Activated naive CD8-positive, alpha-beta T cell treated with anti-CD3 and anti-CD28 coated beads, Interleukin-2, amount 10 ng/mL, durations not matched to agents 7 days and 5 days (primary cell): ENCODE measurements around the gene IGF2R. TPM values are rescaled to one million over a fixed set of nuclear protein-coding genes. Genes with fewer than 3 reads are reported as not detected.
"Not testable (repeated sequence)": the region's sequence is repeated elsewhere in the genome, so short reads cannot be mapped to it uniquely, and the experiment has no call there.

Source experiments
- ATAC-seq: fragments of 150-1000 bp; cut with Tn5 transposase; one replicate; pipeline ENCODE4 v1.10.0; 2021; ENCODE audit warnings: low read depth, moderate library complexity
- POLR2A ChIA-PET: fragments of 350-600 bp; sonication (Branson Sonifier 250); formaldehyde crosslinking; loops from one replicate; lab custom pipeline; 2021; ENCODE audit warnings: antibody characterized with exemption; lab: Charles Lee
- DNase-seq: peaks from one replicate; pipeline ENCODE4 v3.0.0; 2021
- H3K27ac Mint-ChIP-seq: one replicate; pipeline ENCODE4 v1.8.0; 2022; ENCODE audit warnings: mild to moderate bottlenecking, mixed read lengths
- H3K27me3 Mint-ChIP-seq: one replicate; pipeline ENCODE4 v1.8.0; 2022; ENCODE audit warnings: mild to moderate bottlenecking, moderate library complexity, mixed read lengths
- H3K36me3 Mint-ChIP-seq: one replicate; pipeline ENCODE4 v1.8.0; 2021; ENCODE audit warnings: mild to moderate bottlenecking, mixed read lengths
- H3K4me1 Mint-ChIP-seq: one replicate; pipeline ENCODE4 v1.8.0; 2021; ENCODE audit warnings: mixed read lengths
- H3K4me3 Mint-ChIP-seq: one replicate; pipeline ENCODE4 v1.8.0; 2022; ENCODE audit warnings: mild to moderate bottlenecking, moderate library complexity, mixed read lengths
- H3K9me3 Mint-ChIP-seq: one replicate; pipeline ENCODE4 v1.8.0; 2021; ENCODE audit warnings: mixed read lengths
- total RNA-seq, 2 experiments: library from RNA; stranded (reverse); gene quantifications; one replicate each; pipeline ENCODE4 v1.2.3, GENCODE V29; 2021

The IGF2R gene
- total RNA-seq, 2 experiments from 2014 or later = 75.0 to 77.7 TPM

DNA sequence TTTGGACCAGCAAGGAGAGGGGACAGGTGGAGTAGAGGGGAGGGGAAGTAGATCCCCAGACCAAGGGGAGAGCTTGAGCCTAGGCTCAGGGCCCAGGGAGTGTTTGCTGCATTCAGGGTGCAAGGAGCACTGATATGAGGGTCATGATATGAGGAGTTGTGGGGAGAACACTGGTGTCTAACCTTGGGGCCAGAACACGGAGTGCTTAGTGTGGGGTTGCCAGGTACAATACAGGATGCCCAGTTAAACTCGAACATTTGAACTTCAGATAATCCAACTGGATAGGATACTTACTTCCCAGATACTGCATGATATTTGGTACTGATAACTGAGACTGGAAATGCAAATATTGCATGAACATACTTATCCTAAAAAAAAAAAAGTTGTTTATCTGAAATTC, 155.1 kb downstream of the IGF2R start:
- POLR2A ChIA-PET = no interaction called here
- Mint-ChIP-seq H3K9me3 (no peaks in the 10 kb centered on the region), H3K4me3 (no peak overlapping the region), H3K27me3 (no peaks in the 10 kb centered on the region), H3K36me3 (peaks cover 3% of the 10 kb centered on the region), H3K27ac (no peak overlapping the region), H3K4me1 (no peaks in the 10 kb centered on the region)
- ATAC-seq (no peak), DNase-seq (no peak)

DNA sequence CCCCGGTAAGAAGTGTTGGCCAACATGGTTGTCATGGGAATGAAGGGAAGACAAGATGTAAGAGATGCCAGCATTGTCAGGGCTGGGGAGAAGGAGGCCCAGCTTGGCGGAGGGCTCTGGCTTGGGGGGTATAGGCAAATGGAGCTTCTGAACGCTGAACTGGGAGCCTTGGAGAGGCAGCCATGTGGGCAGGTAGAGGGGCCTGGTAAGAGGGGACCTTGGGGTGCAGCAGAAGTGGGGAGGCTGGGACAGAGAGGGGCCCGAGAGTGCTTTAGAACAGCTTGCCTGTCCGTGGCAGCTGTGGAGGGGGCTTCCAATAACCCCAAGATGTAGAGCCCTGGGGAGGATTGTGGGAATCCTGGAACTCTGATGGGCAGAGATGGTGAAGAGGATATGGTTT, 155.7 kb downstream of the IGF2R start:
- Mint-ChIP-seq H3K4me3 (no peak overlapping the region), H3K9me3 (no peaks in the 10 kb centered on the region), H3K27me3 (no peaks in the 10 kb centered on the region), H3K36me3 (peaks cover under 1% of the 10 kb centered on the region), H3K4me1 (no peaks in the 10 kb centered on the region), H3K27ac (no peak overlapping the region)
- ATAC-seq = no peak
- POLR2A ChIA-PET = no interaction called here
- DNase-seq = no peak

DNA sequence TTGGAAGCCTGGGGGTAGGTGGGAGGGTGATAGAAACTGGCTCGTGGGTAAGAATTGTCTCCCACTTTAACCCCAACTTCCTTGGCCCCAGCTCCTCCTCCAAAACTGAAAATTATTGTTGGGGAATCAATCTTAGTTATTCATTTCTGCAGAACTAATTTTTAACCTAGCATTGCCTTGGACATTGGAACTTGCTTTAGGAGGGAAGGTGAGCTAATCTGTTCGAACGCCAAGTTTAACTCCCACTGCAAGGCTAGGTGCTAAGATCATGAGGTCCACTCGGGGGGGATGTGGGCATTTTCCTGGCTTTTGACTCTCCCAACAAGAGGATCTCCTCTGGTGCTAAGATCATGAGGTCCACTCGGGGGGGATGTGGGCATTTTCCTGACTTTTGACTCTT, 156.2 kb downstream of the IGF2R start:
- DNase-seq, POLR2A ChIA-PET, H3K36me3 Mint-ChIP-seq, H3K4me3 Mint-ChIP-seq, ATAC-seq, H3K27ac Mint-ChIP-seq, H3K4me1 Mint-ChIP-seq, H3K9me3 Mint-ChIP-seq, H3K27me3 Mint-ChIP-seq: not testable (repeated sequence)

DNA sequence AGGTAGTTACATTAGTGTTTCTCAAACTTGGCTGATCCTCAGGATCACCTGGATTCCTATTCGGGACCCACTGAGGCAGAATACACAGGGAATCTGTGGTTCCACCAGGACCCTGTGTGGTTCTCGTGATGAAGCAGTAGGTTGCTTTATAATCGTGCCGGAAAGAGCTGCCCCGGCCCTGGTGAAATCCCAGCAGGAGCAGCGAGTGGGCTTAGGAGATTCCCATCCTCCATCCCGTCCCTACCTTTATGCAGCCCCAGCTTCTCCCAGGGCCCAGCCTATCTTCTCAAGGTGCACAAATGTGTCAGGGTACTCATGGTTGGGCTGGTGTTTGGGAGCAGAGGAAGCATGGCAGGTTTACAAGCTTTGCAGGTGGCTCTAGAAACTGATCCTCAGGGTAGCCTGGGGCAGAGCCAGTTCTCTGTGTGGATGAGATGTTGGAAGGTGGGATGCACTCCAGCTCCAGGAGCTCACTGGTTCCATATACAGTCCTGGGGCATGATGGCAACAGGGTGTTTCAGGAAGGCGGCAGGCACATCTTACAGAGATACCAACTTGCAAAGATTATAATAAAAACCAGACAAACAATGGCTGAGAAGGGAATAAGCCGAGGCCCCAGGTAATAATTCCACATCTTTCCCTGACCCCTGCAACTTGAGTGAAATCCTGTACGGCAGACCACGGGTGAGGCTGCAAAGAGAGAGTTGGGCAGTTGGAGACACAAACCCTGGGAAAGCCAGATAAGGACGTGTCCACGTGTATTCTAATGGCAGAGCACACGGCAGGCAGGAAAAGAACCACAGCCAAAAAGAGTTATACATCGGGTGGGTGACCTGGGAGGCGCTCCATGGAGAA, 158.6 kb downstream of the IGF2R start:
- ATAC-seq (no peak), DNase-seq (no peak)
- Mint-ChIP-seq H3K27me3 (no peaks in the 10 kb centered on the region), H3K4me1 (no peaks in the 10 kb centered on the region), H3K27ac (no peak overlapping the region), H3K36me3 (no peaks in the 10 kb centered on the region), H3K9me3 (no peaks in the 10 kb centered on the region), H3K4me3 (no peak overlapping the region)
- POLR2A ChIA-PET = no interaction called here

- DNase-seq (no peak), ATAC-seq (no peak)
- Mint-ChIP-seq H3K27ac (no peak overlapping the region), H3K27me3 (no peaks in the 10 kb centered on the region), H3K4me3 (no peak overlapping the region), H3K9me3 (no peaks in the 10 kb centered on the region), H3K4me1 (no peaks in the 10 kb centered on the region), H3K36me3 (no peaks in the 10 kb centered on the region)
- POLR2A ChIA-PET = no interaction called here
These were observed 159.3 kb downstream of the IGF2R start for GRCh38 chr6:160128125-160128683.

- POLR2A ChIA-PET = no interaction called here
- Mint-ChIP-seq H3K4me1 (no peaks in the 10 kb centered on the region), H3K36me3 (no peaks in the 10 kb centered on the region), H3K9me3 (no peaks in the 10 kb centered on the region), H3K27ac (no peak overlapping the region), H3K27me3 (no peaks in the 10 kb centered on the region), H3K4me3 (no peak overlapping the region)
- ATAC-seq (no peak), DNase-seq (no peak)
These were observed 160.1 kb downstream of the IGF2R start for GRCh38 chr6:160128879-160129516.

DNA sequence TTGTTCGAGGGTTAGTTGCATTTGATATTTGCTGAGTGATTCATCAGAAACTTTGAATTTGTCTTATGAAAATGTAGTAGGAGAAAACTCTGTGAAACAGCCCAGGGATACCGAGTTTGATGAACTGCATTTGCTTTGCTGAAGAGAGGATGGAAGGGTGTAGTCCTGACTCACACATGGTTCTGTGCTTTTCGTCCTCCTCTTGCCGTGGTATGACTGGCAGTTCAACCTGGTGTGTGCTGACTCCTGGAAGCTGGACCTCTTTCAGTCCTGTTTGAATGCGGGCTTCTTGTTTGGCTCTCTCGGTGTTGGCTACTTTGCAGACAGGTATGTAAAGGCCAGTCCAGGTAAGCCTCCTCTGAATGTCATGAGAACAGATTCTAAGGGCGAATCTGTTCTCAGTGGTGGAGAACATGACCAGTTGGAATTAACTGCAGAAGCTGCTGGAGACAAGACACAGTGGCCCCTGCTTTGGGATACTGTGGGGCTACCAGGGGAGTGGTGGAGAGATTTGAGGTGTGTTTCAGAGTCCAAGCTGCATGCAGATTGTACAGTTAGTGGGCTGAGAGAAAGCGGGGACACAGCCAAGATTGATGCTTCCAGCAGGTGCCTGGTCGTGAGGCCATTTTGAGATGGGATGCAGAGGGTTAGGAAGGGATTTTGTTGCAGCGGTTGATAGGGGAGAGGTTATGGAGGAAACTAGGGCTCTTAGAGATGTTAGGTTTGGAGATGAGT, 161.2 kb downstream of the IGF2R start:
- Mint-ChIP-seq H3K4me3 (no peak overlapping the region), H3K27ac (no peak overlapping the region), H3K36me3 (no peaks in the 10 kb centered on the region), H3K27me3 (no peaks in the 10 kb centered on the region), H3K9me3 (no peaks in the 10 kb centered on the region), H3K4me1 (no peaks in the 10 kb centered on the region)
- ATAC-seq = no peak
- POLR2A ChIA-PET = no interaction called here
- DNase-seq = no peak

GRCh38 chr6:160130729-160131484, 162.0 kb downstream of the IGF2R start:
- DNase-seq = no peak
- no peak for ATAC-seq
- no peaks in the 10 kb centered on the region for H3K27me3 Mint-ChIP-seq
- H3K36me3 Mint-ChIP-seq = no peaks in the 10 kb centered on the region
- POLR2A ChIA-PET = no interaction called here
- H3K9me3 Mint-ChIP-seq = no peaks in the 10 kb centered on the region
- no peaks in the 10 kb centered on the region for H3K4me1 Mint-ChIP-seq
- H3K27ac Mint-ChIP-seq = peak overlapping the region; percentile 7
- H3K4me3 Mint-ChIP-seq = no peak overlapping the region

DNA sequence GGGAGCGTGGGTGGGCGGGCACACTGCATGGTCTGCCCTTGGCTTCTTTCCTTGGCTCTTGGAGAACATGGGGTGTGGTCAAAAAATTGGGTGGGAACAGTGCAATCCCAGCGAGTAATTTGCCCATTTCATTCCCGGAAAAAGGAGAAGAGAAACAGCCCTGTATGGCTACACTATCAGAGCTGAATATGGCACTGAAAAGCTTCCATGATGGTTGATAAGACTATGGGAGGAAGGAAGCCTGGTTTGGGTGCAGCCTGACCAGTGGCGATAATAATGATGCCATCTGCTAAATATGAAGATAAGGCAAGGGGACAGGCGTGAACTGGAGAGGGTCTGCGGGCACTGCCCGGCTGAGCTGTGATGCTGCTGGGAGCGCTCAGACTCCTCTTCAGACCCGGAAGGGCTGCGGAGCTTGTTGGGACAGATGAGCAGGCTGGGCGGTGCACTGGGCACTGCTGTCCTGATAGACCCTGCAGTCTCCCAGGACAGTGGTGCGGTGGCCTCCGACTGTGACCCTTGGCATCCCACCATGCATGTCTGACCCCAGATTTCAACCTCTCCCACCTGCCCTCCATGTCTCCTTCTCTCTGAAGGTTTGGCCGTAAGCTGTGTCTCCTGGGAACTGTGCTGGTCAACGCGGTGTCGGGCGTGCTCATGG, 162.9 kb downstream of the IGF2R start:
- H3K36me3 Mint-ChIP-seq = no peaks in the 10 kb centered on the region
- no peak overlapping the region for H3K27ac Mint-ChIP-seq
- no peak for ATAC-seq
- POLR2A ChIA-PET = no interaction called here
- no peak for DNase-seq
- H3K4me3 Mint-ChIP-seq = no peak overlapping the region
- H3K9me3 Mint-ChIP-seq = no peaks in the 10 kb centered on the region
- H3K27me3 Mint-ChIP-seq = no peaks in the 10 kb centered on the region
- H3K4me1 Mint-ChIP-seq = no peaks in the 10 kb centered on the region

DNA sequence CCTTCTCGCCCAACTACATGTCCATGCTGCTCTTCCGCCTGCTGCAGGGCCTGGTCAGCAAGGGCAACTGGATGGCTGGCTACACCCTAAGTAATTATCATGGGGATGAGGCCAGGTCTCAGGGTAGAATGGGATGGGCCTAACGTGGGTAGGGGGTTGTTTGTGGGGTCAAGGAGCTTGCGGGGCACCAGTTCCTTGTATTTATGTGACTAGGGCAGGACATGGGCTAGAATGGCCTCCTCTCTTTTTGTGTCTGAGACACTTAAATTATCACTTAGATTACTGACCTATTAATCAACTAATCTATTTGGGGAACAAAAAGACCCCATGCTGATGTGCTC, 163.4 kb downstream of the IGF2R start:
- Mint-ChIP-seq H3K27me3 (no peaks in the 10 kb centered on the region), H3K27ac (no peak overlapping the region), H3K36me3 (no peaks in the 10 kb centered on the region), H3K9me3 (no peaks in the 10 kb centered on the region), H3K4me1 (no peaks in the 10 kb centered on the region), H3K4me3 (no peak overlapping the region)
- no peak for DNase-seq
- ATAC-seq = no peak
- POLR2A ChIA-PET = no interaction called here

DNA sequence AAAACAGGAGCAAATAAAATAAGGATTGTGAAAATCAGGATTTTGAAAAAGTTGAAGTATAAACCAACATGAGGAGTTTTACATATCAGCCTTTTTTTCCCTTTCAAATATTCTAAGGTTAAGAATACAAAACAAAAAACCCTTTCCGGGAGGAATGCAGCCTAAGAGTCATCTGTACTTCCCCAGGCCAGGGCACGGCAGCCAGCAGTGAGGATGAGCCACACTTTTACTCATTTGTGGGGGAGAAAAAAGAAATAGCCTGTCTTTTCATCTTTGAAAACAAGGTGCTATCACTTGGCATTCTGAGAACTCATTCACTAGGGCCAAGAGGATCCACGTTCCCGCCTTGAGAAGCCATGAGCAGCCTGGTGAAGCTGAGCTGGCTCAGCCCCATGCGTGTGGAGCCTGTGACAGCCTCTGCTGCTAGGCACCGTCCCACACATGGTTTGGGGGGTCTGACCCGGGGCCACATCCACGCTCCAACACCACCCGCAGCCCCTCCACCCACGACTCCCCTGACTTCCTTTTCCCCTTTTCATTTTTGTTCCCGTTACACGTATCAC, 164.0 kb downstream of the IGF2R start:
- no peak for DNase-seq
- Mint-ChIP-seq H3K27ac (no peak overlapping the region), H3K4me3 (no peak overlapping the region), H3K4me1 (no peaks in the 10 kb centered on the region), H3K9me3 (no peaks in the 10 kb centered on the region), H3K36me3 (no peaks in the 10 kb centered on the region), H3K27me3 (no peaks in the 10 kb centered on the region)
- ATAC-seq = no peak
- POLR2A ChIA-PET = no interaction called here

DNA sequence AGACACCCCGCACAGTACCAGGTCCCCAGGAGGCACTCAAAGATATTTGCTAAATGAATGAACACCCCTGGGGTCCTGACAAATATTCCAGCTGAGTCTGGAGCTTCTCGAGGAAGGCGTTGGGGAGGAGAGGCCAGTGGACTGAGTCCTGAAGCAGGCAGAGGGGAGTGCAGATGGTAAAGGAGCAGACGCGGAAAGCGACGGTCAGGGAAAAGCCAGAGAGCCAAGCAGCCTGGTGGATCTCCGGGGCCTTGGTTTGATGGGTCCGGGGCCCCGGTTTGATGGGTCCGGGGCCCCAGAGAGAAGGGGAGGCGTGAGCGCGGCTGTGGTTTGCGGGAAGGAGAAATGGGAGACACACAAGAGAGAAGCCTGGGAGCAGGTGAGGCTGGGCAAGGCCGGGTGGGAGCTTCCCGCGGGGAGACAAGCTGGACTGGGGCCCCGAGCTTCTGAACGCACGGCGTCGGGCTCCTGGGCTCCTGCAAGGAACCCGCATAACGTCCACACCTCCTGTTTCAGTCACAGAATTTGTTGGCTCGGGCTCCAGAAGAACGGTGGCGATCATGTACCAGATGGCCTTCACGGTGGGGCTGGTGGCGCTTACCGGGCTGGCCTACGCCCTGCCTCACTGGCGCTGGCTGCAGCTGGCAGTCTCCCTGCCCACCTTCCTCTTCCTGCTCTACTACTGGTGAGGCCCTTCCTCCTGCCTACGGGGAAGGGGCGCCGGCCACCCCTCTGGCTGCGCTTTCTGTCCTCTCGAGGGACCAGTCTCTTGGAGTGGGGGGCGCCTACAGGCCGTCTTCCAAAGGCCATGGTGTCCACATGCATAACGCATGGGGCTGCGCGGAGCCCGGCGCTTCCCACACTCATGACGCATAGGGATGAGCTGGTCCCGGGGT, 164.8 kb downstream of the IGF2R start:
- Mint-ChIP-seq H3K27ac (no peak overlapping the region), H3K4me1 (peaks cover 7% of the 10 kb centered on the region), H3K4me3 (no peak overlapping the region), H3K27me3 (no peaks in the 10 kb centered on the region), H3K9me3 (no peaks in the 10 kb centered on the region), H3K36me3 (no peaks in the 10 kb centered on the region)
- POLR2A ChIA-PET = no interaction called here
- no peak for DNase-seq
- ATAC-seq = no peak
